OCI-M1 (cell line): ENCODE measurements around the gene ENKD1.
"Not testable (repeated sequence)": the region's sequence is repeated elsewhere in the genome, so short reads cannot be mapped to it uniquely, and the experiment has no call there.

ENCODE experiments used
- DNase-seq: peaks from one replicate; lab custom pipeline; 2025; lab: John Stamatoyannopoulos, UW

Gene ENKD1, protein sequence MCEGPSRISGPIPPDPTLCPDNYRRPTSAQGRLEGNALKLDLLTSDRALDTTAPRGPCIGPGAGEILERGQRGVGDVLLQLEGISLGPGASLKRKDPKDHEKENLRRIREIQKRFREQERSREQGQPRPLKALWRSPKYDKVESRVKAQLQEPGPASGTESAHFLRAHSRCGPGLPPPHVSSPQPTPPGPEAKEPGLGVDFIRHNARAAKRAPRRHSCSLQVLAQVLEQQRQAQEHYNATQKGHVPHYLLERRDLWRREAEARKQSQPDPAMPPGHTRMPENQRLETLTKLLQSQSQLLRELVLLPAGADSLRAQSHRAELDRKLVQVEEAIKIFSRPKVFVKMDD

GRCh38 chr16:67666559-67667452 is at the start of gene ENKD1, which contains the start of gene C16orf86:
TSS of gene ENKD1 (minus strand) at chr16:67666750. CDS start at chr16:67666442, 308 bp downstream.
TSS of gene C16orf86 (plus strand) at chr16:67666814. CDS start at chr16:67666971, 157 bp downstream.
- peak; percentile 90 for DNase-seq

DNA sequence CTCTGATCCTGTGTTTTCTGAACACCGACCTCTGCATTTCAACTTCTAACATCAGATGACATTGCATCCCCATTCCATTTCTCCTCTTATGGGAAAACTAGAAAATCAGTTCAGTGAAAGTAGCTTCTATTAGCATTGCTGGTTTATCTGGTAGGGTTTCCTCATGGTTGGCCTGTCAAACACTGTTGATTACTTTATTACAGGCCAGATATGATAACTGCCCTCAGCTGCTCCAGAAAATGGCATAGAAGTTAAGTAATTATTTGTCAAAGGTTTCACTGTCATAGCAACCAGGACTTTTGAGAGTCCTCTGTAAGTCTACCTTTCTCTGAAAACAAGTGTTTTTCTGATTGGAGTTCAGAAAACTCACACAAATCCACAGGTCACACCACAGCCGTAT is 49.5 kb upstream of the ENKD1 start:
- no peak for DNase-seq

- no peak for DNase-seq
Measured at GRCh38 chr16:67714522-67714921, 48.0 kb upstream of the ENKD1 start.

- no peak for DNase-seq
Measured at GRCh38 chr16:67713647-67714273, 47.2 kb upstream of the ENKD1 start.

DNA sequence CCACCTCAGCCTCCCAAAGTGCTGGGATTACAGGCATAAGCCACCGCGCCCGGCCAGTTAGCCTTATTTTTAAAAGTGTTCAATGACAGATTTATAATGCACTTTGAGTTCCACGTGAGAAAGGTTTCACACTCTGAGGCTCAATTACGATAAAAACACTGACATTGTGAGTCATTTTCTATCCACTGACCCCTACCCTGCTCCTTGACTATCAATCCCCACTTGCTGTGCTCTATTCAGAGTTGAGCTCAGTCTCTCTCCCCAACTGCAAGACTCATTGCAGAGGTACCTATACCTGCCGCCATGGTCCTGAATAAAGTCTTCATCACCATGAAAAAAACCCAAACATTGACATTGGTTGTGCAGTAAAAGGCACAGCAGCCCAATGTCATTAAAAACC is 44.1 kb upstream of the ENKD1 start:
- no peak for DNase-seq

DNA sequence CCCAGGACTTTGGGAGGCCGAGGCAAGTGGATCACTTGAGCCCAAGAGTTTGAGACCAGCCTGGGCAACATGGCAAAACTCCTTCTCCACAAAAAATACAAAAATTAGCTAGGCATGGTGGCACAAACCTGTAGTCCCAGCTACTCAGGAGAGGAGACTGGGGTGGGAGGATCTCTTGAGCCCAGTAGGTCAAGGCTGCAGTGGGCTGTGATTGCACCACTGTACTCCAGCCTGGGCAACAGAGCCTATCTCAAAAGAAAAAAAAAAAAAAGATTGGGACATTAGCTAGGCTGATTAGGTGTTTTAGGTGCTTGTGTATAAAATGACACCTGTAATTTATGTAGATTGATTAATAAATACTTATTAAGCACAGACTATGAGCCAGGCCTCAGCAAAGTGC is 42.5 kb upstream of the ENKD1 start:
- DNase-seq: no peak

DNA sequence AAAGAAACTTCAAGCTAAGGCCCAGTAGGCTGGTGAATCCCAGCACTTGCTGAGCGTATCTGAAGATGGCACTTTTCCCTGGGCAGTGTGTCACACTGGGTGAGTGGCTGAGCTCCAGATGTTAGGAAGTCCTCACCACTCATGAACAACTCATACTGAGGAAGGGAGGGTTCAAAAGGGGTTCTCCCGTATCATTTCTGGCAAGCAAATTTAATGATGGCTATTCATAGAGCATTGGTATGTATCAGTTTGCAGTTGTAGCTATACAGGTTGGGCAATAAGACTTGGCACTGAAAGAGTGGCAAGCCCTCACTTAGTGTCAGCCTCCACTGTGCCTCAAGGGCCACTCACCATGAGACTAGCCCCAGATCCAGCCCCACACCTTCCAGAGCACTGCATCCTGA is 41.8 kb upstream of the ENKD1 start:
- DNase-seq: no peak

DNA sequence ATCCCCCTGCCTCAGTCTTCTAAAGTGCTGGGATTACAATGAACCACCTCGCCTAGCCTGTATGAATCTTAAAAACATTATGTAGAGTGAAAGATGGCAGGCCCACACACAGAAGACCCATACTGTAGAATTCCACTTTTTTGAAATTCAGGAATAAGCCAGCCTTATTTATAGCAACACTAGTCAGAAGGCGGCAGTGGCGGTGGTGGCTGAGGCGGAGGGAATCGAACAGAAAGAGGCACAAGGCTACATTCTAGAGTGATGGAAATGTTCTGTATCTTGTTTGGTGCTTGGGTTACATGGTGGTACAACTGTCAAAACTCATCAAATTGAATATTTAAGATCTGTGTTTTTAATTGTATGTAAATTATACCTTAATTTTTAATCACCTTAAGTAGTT is 41.2 kb upstream of the ENKD1 start:
- DNase-seq: no peak

GRCh38 chr16:67707210-67707609 is 40.7 kb upstream of the ENKD1 start:
- DNase-seq: no peak

DNA sequence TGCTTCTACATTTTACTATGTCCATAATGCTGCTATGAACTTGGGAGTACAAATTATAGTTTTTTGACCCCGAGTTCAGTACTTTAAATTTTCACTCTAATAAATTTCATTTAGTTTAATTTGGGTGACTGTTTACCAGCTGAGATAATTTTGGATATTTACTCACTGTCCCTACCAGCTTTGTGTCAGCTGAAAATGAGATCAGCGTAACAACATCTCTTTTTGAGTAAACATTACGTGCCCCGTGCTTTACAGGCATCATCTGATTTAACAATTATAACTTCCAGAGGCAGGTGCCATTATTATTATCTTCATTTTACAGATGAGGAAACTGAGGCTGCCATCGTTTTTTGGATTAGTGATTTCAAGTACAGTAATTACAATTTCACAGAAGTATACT is 37.6 kb upstream of the ENKD1 start:
- no peak for DNase-seq

- DNase-seq: no peak
Measured at GRCh38 chr16:67703626-67704025, 37.1 kb upstream of the ENKD1 start.

GRCh38 chr16:67702130-67702529 is 35.6 kb upstream of the ENKD1 start:
- no peak for DNase-seq

DNA sequence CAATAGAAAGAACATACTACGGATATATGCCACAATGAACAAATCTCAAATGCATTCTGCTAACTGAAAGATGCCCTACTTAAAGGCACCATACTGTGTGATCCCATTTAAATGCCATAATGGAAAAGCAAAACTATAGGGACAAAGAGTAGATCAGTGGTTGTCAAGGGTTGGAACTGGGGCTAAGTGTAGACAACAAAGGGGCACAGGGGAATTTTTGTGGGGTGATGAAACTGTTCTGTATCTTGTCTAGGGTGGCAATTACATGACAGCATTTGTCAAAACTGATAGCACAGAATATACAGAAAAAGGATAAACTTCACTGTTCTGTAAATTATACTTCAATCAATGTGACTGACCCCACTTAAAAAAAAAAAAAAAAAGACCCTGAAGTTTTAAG is 34.9 kb upstream of the ENKD1 start:
- DNase-seq: no peak

DNA sequence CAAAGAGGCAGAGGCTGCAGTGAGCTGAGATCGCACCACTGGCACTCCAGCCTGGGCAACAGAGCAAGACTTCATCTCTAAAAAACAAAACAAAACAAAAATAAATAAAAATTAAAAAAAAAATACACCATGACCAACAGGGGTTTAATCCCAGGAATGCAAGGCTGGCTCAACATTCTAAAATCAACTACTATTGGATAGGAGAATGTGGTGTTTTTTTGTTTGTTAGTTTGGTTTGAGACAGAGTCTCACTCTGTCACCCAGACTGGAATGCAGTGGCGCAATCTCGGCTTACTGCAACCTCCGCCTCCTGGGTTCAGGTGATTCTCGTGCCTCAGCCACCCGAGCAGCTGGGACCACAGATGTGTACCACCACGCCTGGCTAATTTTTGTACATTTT is 32.7 kb upstream of the ENKD1 start:
- DNase-seq: no peak

- DNase-seq: no peak
Measured at GRCh38 chr16:67697422-67698185, 31.1 kb upstream of the ENKD1 start.

- no peak for DNase-seq
Measured at GRCh38 chr16:67694611-67695010, 28.1 kb upstream of the ENKD1 start.

DNA sequence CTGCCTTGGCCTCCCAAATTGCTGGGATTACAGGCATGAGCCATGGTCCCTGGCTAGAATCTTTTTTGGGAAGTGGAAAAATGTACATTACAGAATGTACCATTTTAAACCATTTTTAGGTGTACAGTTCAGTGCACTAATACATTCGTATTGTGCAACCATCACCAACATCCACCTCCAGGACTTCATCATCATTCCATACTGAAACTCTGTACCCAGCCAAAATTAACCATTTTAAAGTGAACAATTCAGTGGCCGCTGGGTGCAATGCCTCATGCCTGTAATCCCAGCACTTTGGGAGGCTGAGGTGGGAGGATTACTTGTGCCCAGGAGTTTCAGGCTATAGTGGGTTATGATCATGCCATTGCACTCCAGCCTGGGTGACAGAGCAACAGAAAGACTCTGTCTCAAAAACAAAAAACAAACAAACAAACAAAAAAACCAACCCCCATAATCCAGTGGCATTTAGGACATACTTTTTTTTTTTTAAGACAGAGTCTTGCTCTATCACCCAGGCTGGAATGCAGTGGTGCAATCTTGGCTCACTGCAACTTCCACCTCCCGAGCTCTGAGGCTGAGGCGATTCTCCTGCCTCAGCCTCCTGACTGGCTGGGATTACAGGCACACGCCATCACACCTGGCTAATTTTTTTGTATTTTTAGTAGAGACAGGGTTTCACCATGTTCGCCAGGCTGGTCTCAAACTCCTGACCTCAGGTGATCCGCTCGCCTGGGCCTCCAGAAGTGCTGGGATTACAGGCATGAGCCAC is 27.2 kb upstream of the ENKD1 start:
- DNase-seq: not testable (repeated sequence)

GRCh38 chr16:67685388-67686112 is 19.0 kb upstream of the ENKD1 start:
- DNase-seq: no peak

DNA sequence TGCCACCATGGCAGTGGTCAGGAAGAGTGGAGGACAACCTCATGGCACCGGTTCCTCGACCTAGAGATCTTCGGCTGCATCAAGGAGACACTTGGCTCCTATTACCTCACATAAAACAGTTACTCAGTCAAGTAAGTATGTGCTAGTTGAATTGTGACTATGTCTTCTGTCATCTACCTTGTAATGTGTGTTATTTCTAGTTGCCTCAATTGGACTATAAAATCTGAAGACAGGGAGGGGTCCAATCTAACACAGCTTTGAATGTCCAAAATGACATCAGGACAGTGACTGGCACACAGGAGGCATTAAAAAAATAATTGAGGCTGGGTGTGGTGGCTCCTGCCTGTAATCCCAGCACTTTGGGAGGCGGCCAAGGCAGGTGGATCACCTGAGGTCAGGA is 17.2 kb upstream of the ENKD1 start:
- no peak for DNase-seq
